CD14-positive monocyte (primary cell): ENCODE measurements around the gene CD2BP2. TPM values are rescaled to one million over a fixed set of nuclear protein-coding genes. Genes with fewer than 3 reads are reported as not detected.
"Not testable (repeated sequence)": the region's sequence is repeated elsewhere in the genome, so short reads cannot be mapped to it uniquely, and the experiment has no call there.

ENCODE experiments used
- DNase-seq, 3 donors: peaks; one replicate each; pipeline ENCODE4 v3.0.0-alpha.2; 2011 to 2022
- H2AFZ ChIP-seq: 2 replicates; pipeline ENCODE4 v1.6.0; 2012; ENCODE audit warnings: mild to moderate bottlenecking, low read depth, low read length, inconsistent platforms; ENCODE audit not compliant: insufficient read depth, poor library complexity, severe bottlenecking
- H3K27ac ChIP-seq, 2 donors: 1 replicate in 1 of 2; 2 replicates in 1 of 2; pipeline ENCODE4 v1.5.1; 2012 to 2013; ENCODE audit warnings: low read length in 2 of 2, control low read depth in 1 of 2, inconsistent platforms in 1 of 2, low read depth in 1 of 2, mild to moderate bottlenecking in 1 of 2
- H3K27me3 ChIP-seq, 2 donors: one replicate each; pipeline versions ENCODE4 v1.6.0 to v1.6.1; 2011 to 2013; ENCODE audit warnings: low read length in 2 of 2; ENCODE audit not compliant: control insufficient read depth in 2 of 2, insufficient read depth in 2 of 2
- H3K36me3 ChIP-seq, 2 donors: replicated peaks in 1 of 2; 1 replicate in 1 of 2; 2 replicates in 1 of 2; pipeline versions ENCODE4 v1.5.1 to v1.6.1; 2012 to 2013; ENCODE audit warnings: low read length in 2 of 2, control low read depth in 1 of 2, inconsistent platforms in 1 of 2, mild to moderate bottlenecking in 1 of 2; ENCODE audit not compliant: insufficient read depth in 2 of 2, control insufficient read depth in 1 of 2
- H3K4me1 ChIP-seq, 2 donors: 1 replicate in 1 of 2; 2 replicates in 1 of 2; pipeline versions ENCODE4 v1.5.1 to v1.6.1; 2012 to 2013; ENCODE audit warnings: low read length in 2 of 2, control low read depth in 1 of 2, inconsistent platforms in 1 of 2, mild to moderate bottlenecking in 1 of 2, moderate library complexity in 1 of 2; ENCODE audit not compliant: insufficient read depth in 2 of 2, control insufficient read depth in 1 of 2
- H3K4me2 ChIP-seq: replicated peaks from 2 replicates; pipeline ENCODE3; 2012; ENCODE audit warnings: low read length, moderate library complexity, mild to moderate bottlenecking; ENCODE audit not compliant: poor library complexity, severe bottlenecking; ENCODE audit errors: extremely low read depth
- H3K4me3 ChIP-seq, 3 experiments: fragments of 200-600 bp in 1 of 3; sonication (generic) in 1 of 3; replicated peaks in 1 of 3; 1 replicate in 2 of 3; 2 replicates in 1 of 3; pipeline ENCODE4 v1.5.1; 2011 to 2013; ENCODE audit warnings: low read length in 3 of 3, mild to moderate bottlenecking in 3 of 3, control low read depth in 2 of 3, low read depth in 2 of 3, inconsistent platforms in 1 of 3, moderate library complexity in 1 of 3
- H3K79me2 ChIP-seq: 2 replicates; pipeline ENCODE4 v1.6.0; 2012; ENCODE audit warnings: mild to moderate bottlenecking, control low read depth, inconsistent platforms, low read length, moderate library complexity; ENCODE audit not compliant: insufficient read depth
- H3K9ac ChIP-seq: 2 replicates; pipeline ENCODE4 v1.6.0; 2017; ENCODE audit warnings: low read length, mild to moderate bottlenecking; ENCODE audit not compliant: insufficient read depth, poor library complexity, severe bottlenecking
- H3K9me3 ChIP-seq, 2 donors: replicated peaks in 1 of 2; 1 replicate in 1 of 2; 2 replicates in 1 of 2; pipeline versions ENCODE4 v1.5.1 to v1.6.1; 2012 to 2013; ENCODE audit warnings: low read length in 2 of 2, control low read depth in 1 of 2; ENCODE audit not compliant: control insufficient read depth in 1 of 2, insufficient read depth in 1 of 2
- H4K20me1 ChIP-seq: 2 replicates; pipeline ENCODE4 v1.6.0; 2012; ENCODE audit warnings: mild to moderate bottlenecking, low read length, control low read depth, moderate library complexity; ENCODE audit not compliant: insufficient read depth
- H3K27ac Mint-ChIP-seq, 7 donors: one replicate each; pipeline ENCODE4 v1.8.0; 2020; ENCODE audit warnings: mild to moderate bottlenecking in 7 of 7, mixed read lengths in 7 of 7, moderate library complexity in 6 of 7, inconsistent platforms in 2 of 7
- H3K27me3 Mint-ChIP-seq, 3 donors: one replicate each; pipeline ENCODE4 v1.8.0; 2021 to 2022; ENCODE audit warnings: low read depth in 3 of 3, mild to moderate bottlenecking in 3 of 3, mixed read lengths in 3 of 3, moderate library complexity in 3 of 3, inconsistent platforms in 1 of 3
- H3K36me3 Mint-ChIP-seq, 2 donors: one replicate each; pipeline ENCODE4 v1.8.0; 2020; ENCODE audit warnings: mixed read lengths in 2 of 2, inconsistent platforms in 1 of 2, mild to moderate bottlenecking in 1 of 2
- H3K4me1 Mint-ChIP-seq: one replicate; pipeline ENCODE4 v1.8.0; 2020; ENCODE audit warnings: mild to moderate bottlenecking, mixed read lengths
- H3K4me3 Mint-ChIP-seq, 2 donors: one replicate each; pipeline ENCODE4 v1.8.0; 2020; ENCODE audit warnings: mild to moderate bottlenecking in 2 of 2, mixed read lengths in 2 of 2, moderate library complexity in 1 of 2
- H3K9me3 Mint-ChIP-seq, 7 donors: one replicate each; pipeline ENCODE4 v1.8.0; 2020 to 2022; ENCODE audit warnings: mixed read lengths in 7 of 7, mild to moderate bottlenecking in 6 of 7, moderate library complexity in 6 of 7, inconsistent platforms in 2 of 7
- WGBS: methylation state at CpG from one replicate; pipeline ENCODE4 v1.1.5; 2013; ENCODE audit warnings: missing lambda C conversion rate; ENCODE audit not compliant: insufficient coverage; 5-methylcytosine and 5-hydroxymethylcytosine counted together
- intact Hi-C, 2 donors: fragments of 100-400 bp; cut with micrococcal nuclease; formaldehyde crosslinking; loops; one replicate each; pipeline versions ENCODE4 v1.15.0 to v1.15.1; 2023
- polyA plus RNA-seq, 3 donors: library from polyadenylated mRNA; depleted of rRNA in 1 of 3; unstranded in 2 of 3; stranded (reverse) in 1 of 3; fragments of 300-500 nt in 2 of 3; fragments of >200 nt in 1 of 3; fragmentation: Illumina TruSeq in 2 of 3; gene quantifications; 1 replicate in 2 of 3; 2 replicates in 1 of 3; pipeline ENCODE4 v1.2.3, GENCODE V29; 2012 to 2021

The CD2BP2 gene
- polyA plus RNA-seq, 3 donors: 23.9 to 31.8 (median 31.0) TPM

DNA sequence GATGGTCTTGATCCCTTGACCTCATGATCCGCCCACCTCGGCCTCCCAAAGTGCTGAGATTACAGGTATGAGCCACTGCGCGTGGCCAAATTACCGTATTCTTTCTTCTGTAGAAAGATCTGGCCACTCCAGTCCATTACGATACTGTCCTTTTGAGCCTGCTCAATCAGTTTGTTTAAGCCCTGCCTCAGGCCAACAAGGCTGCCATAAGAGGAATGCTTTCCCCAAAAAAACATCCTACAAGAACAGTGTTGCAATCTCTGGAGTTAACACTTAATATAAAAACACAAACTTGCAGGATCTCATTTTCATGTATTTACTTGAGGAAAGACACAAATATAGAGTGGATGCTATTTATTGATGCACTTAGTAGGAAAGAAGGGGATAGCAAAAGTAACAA lies 30.9 kb downstream of the CD2BP2 start:
- intact Hi-C loops, H3K36me3 Mint-ChIP-seq, H3K27me3 Mint-ChIP-seq, H3K9me3 ChIP-seq, DNase-seq, H3K27ac Mint-ChIP-seq, H3K4me3 Mint-ChIP-seq, H3K4me3 ChIP-seq, H3K9me3 Mint-ChIP-seq, H3K36me3 ChIP-seq, H3K9ac ChIP-seq, H2AFZ ChIP-seq, H3K4me2 ChIP-seq, H3K27ac ChIP-seq, H3K27me3 ChIP-seq, H3K4me1 Mint-ChIP-seq, H3K4me1 ChIP-seq: not testable (repeated sequence)
- Histone ChIP-seq H4K20me1 (peaks cover 68% of the 10 kb centered on the region), H3K79me2 (peaks cover 82% of the 10 kb centered on the region)
- WGBS: 97% methylated on average over 5 of the region's 6 CpGs

DNA sequence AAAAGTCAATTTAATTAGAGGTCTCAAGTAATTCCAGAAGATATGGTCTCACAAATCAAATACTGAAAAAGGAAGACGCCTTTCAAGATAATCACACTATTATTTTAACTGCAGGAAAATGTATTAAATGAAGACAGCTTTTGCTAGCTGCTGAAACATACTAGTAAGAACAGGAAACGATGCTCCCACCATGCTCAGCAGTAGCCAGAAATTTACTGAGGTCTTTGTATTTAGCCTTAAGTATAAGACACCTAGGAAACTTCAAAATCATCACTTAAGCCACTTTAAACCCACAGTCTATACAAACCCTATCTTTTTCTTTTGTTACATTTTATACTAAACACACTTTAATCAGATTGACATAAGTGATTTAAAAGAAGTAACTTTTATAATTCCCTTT lies 36.5 kb downstream of the CD2BP2 start:
- H3K27me3 Mint-ChIP-seq, intact Hi-C loops, H3K27me3 ChIP-seq, H3K4me2 ChIP-seq, H3K27ac ChIP-seq, H2AFZ ChIP-seq, H3K9ac ChIP-seq, H3K4me1 Mint-ChIP-seq, H3K4me1 ChIP-seq, H3K4me3 Mint-ChIP-seq, H3K36me3 ChIP-seq, DNase-seq, H3K9me3 Mint-ChIP-seq, H3K4me3 ChIP-seq, H3K27ac Mint-ChIP-seq, H3K9me3 ChIP-seq: not testable (repeated sequence)
- peaks cover 68% of the 10 kb centered on the region for H4K20me1 ChIP-seq
- H3K36me3 Mint-ChIP-seq: peaks cover 6 to 24% of the 10 kb centered on the region in 2 donors
- no CpG with 5 or more reads among the region's 2 CpGs for WGBS
- H3K79me2 ChIP-seq: peaks cover 80% of the 10 kb centered on the region

DNA sequence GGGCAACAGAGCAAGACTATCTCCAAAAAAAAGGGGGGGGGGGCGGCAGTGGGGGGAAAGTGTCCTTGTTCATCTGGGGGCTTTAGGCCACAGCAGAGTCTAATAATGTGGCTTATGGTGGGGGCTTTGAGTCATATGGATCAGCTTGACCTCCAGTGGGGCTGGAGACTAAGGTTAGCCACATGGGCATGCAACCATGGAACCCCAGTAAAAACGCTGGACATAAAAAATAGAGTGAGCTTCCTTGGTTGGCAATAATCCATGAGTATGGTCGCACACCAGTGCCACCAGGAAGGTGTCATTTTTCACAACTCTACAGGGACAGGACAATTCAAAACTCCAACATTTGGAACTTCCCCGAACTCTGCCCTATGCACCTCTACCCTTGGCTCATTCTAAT lies 44.2 kb downstream of the CD2BP2 start:
- peaks cover 21% of the 10 kb centered on the region for H3K4me1 Mint-ChIP-seq
- H3K36me3 Mint-ChIP-seq, H3K4me2 ChIP-seq, H3K27me3 ChIP-seq, H3K9me3 ChIP-seq, H3K27ac ChIP-seq, H3K36me3 ChIP-seq, H3K4me3 ChIP-seq, H2AFZ ChIP-seq, DNase-seq, H3K27me3 Mint-ChIP-seq, H3K9ac ChIP-seq, H3K9me3 Mint-ChIP-seq, H3K4me3 Mint-ChIP-seq, intact Hi-C loops, H3K27ac Mint-ChIP-seq: not testable (repeated sequence)
- Histone ChIP-seq H3K79me2 (peaks cover 56% of the 10 kb centered on the region), H4K20me1 (peaks cover 59% of the 10 kb centered on the region), H3K4me1 (peaks cover 4 to 12% of the 10 kb centered on the region in 2 donors)
- no CpG with 5 or more reads among the region's 4 CpGs for WGBS

DNA sequence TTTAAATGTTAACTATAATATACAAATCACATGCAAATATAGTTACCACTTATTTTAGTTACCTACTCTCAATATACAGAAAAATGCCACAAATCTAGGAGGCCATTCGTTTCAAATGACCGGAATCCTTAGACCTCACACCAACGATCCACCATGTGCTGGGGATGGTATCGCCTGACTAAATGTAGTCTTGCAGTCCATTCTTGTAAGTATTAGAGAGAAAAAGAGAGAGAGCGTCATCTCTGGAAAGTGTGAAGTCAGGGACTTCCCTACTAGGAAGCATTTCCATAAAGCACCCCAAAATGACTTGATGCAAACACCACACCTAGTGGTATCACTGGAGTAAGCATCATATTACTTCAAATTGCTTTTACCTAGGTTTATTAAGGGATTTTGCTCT lies 45.9 kb downstream of the CD2BP2 start:
- H3K27ac ChIP-seq, H3K36me3 Mint-ChIP-seq, H3K9me3 ChIP-seq, DNase-seq, H3K27me3 Mint-ChIP-seq, H3K9me3 Mint-ChIP-seq, H3K4me3 ChIP-seq, H3K9ac ChIP-seq, H3K4me2 ChIP-seq, H2AFZ ChIP-seq, H3K27me3 ChIP-seq, H3K4me3 Mint-ChIP-seq, intact Hi-C loops, H3K36me3 ChIP-seq: not testable (repeated sequence)
- Mint-ChIP-seq H3K27ac (peak overlapping the region in 1 of 7 donors; percentile 50), H3K4me1 (peaks cover 20% of the 10 kb centered on the region)
- H3K79me2 ChIP-seq: peaks cover 40% of the 10 kb centered on the region
- WGBS: no CpG with 5 or more reads among the region's 5 CpGs
- peaks cover 43% of the 10 kb centered on the region for H4K20me1 ChIP-seq
- peaks cover 4 to 12% of the 10 kb centered on the region in 2 donors for H3K4me1 ChIP-seq
